NCI-H2107 treated with DMSO at 0.1 percent for 48 hours (cell line): ENCODE results near the gene NAGLU.
A peak's percentile ranks its signal among the peaks of the same experiment; 100 is the strongest.

Experiments
- DNase-seq: peaks from one replicate; lab custom pipeline; 2025; ENCODE audit not compliant: unreplicated experiment; lab: John Stamatoyannopoulos, UW

Gene NAGLU

DNA sequence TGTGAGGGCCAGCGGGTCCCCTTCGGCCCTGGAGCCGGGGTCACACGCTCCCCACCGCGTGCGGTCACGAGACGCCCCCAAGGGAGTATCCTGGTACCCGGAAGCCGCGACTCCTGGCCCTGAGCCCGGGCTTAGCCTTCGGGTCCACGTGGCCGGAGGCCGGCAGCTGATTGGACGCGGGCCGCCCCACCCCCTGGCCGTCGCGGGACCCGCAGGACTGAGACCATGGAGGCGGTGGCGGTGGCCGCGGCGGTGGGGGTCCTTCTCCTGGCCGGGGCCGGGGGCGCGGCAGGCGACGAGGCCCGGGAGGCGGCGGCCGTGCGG, at the start of gene NAGLU:
Gene NAGLU (plus strand): TSS at position 194 of the 324 bp plus-strand sequence. CDS start 32 bp downstream, at position 226.
- DNase-seq, result peak; percentile 75

DNA sequence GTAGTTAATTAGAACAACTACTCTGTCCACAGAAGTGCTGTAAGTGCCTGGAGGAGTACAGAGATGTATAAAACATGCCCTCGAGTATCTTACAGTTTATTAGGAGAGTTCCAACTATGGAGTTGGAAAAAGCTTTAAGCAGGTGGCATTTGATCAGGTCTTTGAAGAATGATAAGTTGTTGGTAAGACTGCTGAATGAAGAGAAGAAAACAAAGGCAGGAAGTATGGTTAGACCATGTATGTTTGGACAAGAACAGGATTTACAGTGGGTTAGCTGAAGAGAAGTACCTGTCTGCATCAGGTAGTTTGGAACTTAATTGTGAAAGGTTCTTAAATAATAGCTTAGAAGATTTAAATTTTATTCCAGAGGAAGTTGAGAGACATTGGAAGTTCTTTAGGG, 48.0 kb upstream of the NAGLU start:
- DNase-seq, result no peak

DNA sequence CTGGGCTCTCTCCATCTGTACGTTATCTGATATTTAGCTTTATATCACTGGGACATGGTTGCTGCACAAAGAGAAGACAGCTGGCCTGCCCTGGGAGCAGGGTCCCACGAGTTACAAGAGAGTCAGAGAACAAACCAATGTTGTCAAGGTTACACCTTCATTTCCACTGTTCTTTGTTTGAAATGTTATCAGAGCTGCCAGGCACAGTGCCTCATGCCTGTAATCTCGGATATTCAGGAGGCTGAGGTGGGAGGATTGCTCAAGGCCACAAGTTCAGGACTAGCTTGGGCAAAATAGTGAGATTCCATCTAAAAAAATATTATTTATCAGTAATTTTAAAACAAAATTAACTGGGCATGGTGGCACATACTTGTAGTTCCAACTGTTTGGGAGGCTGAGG, 42.7 kb upstream of the NAGLU start:
- DNase-seq, result peak; percentile 2

DNA sequence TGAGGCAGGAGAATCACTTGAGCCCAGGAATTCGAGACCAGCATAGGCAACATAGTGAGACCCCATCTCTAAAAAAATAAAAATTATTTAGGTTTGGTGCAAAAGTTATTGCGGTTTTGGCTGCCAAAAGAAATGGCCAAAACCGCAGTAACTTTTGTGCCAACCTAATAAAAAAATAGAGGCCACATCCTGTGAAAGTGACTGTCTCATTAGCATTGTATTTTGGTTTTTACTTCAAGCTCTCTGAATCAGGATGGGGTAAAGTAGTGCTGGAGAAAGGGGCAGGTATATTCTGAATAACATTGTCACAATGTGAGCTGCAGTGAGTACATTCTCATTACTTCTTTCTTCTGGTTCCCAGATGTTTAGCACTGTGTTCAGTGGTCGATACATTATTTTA, 41.4 kb upstream of the NAGLU start:
- DNase-seq, result no peak

DNA sequence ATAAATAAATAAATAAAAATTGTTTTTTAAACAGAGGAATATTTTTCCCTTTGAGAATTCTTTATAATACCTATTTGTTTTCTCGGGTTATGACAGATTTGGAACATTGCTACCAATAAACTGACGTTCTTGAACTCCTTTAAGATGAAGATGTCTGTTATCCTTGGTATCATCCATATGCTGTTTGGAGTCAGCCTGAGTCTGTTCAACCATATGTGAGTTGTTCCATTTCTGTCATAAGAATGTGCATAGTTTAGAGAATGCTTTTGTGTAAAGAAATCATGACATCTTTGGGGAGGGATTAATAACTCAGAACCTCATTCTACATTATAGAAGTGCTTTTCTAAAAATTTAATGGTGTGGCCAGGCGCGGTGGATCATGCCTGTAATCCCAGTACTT, 37.2 kb upstream of the NAGLU start:
- no peak for DNase-seq

DNA sequence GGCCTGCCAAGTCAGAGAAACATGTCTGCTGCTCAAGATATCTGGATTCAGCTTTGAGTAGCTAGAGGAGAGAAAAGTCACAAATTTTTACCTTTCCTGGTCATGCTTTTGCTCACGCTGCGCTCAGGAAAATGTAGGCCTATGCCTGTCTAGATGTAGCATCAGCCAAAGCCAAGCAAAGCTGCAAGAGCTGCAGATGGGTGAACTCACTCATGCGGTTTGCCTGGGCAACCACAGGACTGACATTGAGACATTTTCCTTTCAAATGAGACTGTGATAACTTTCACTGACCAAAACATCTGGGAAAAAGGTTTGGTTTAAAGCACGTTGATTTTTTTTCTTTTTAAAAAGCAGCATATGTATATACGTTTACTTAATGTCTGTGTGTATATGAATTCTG, 34.0 kb upstream of the NAGLU start:
- DNase-seq, result no peak

DNA sequence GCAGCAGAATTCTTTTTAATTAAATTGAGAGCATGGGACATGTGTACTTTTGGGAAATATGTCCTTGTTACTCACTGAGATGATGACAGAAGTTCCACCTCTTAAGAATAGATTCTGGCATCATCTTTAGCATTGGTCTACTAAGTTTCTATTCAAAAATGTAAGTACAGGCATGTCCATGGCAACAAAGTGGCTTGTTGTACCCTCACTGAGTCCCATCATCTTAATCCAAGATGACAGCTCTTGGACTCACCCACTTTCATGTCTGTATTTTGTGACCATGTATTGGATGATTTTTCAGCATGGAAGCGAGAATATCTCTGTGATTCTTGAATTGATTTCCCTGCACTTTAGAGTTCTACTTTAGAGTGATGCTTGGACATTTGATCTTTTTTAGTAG, 33.1 kb upstream of the NAGLU start:
- DNase-seq, result no peak

DNA sequence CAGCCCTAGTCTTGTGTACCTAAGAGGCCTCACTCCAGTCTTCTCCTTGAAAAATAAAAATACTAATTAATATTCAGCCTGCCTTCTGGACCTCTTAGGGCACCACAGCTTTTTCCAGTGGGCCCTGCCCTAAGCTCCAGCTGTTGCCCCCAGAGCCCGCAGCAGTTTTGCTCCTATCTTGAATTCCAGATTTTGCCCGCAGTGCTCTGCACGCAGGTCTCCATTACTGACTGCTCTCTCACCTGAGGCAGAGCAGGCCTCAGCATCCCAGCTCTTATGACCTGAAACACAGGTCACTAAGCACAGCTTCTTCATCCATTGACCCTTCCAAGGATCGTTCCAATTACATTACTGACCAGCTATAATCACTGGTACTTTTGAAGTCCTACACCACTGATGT, 28.4 kb upstream of the NAGLU start:
- DNase-seq, result no peak

DNA sequence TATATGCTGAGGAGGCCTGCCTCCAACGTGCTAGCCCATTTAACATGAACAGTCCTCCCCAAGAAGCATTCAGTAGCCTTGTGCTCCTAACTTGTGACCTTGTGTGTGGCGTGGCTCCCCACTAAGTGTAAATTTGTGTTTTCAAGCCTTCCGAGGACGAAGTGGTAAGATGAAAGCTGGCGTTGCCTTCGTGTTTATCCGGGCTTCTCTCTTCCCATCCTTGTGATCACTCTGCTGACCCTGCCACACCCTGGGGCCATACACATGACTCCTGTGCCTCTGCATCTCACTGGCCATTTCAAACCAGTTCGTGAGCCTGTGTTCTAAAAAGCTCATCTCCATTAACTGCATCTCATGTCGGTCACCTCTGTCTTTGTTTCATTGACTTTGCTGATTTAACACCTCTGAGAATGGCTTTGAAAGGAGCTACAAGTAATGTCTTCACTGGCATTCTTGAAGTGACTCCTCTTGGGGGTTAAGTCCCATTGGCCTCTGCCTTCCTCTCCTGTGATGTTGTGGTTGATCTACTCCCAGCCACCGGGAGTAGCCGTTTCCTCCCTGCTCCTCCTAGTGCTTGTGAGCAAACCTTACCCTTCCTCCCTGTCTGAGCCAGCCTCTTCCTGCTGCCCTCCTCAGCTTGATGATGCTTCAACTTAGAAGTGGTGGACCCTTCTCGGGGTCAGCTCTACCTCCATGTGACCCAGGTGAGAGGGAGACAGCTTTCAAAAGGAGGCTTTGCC, 27.4 kb upstream of the NAGLU start:
- DNase-seq, result no peak

DNA sequence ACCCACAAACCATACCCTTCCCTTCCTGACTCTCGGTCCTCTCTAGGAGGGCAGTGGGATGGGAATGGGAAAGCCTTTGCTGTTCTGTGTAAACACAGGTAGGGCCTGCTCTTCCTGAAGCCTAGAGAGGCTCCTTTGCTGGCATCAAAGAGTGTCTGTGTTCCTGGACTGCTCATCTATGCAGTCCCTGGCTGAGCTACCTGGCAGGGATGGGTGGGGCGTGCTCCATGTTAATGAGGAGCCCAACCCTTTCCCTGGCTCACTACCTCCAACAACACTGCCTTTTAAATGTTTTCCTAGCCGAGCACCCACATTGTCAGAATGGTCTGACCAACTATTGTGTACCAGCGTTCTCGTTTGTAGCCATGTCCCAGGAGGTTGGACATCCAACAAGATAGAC, 26.6 kb upstream of the NAGLU start:
- DNase-seq, result no peak

DNA sequence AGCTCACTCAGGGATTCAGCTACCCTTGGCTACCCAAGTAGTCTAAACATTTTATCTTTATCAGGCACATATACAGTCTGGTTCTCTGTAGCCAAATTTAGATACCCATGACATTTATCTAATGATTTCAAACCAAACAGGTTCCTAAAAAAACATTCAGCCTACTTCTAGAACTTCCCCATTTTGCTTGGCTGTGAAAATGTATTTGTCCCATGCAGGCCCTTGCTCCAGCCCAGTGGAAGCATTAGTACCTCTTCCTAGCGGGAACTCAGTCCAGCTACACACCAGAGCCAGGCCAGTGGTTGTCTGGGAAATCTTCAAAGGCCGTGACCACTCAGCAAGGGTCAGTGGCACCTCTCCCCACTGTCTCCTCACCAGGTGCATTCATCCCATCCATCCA, 26.2 kb upstream of the NAGLU start:
- no peak for DNase-seq

DNA sequence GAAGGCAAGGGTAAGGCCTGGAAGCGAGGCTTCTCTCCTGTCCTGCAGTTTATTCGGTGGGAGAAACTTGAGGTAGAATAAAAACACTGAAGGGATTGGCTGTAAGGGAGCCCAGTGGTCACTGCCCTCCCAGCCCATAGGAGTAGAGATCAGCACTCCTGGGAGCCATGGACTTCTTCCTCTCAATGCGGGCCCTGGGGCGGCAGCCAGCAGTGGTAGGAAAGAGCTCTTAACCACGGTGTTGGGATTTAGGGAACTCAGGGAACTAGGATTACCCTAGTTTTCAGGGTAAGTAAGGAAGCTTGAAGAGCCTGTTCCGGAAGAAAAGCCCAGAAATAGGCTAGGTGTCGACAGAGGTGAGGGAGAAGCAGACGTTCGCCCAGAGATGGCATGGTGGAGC, 23.8 kb upstream of the NAGLU start:
- DNase-seq, result no peak

DNA sequence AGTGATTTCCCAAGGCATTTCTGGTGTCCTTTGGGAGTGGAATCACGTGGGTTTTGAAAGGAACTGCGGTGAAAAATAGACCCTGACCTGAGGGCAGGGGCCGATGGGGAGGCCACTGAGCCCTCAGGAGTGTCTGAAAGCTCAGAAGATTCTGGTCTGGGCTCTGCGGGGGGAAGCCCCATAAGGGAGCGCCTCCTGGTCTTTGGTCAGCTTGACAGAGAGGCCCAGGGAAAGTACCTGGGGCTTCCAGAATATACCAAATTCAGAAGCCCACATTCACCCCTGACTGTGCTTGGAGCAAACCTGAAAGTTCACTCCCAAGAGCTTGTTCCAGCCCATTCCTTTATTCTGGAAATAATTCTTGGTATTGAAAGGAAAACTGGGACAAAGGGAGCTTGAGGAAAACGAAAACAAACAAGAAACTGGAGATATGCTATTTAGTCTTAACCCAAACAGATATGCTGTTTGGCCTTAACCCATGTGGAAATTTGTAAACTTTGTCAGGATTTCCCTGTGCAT, 23.2 kb upstream of the NAGLU start:
- no peak for DNase-seq

DNA sequence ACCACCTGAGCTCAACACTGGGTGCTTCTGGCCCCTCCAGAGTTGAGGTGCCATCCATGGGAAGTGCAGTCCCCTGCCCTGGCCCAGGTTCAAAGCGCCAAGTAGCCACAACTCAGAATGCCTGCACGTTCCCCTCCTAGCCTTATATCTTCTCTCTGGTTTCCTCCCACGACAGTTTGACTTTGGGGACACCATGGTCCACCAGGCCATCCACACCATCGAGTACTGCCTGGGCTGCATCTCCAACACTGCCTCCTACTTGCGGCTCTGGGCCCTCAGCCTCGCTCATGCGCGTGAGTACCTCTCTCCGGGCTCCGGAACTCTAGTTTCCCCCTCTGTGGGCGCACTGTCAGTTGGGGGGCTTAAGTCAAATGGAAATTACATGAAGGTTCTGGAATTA, 22.4 kb upstream of the NAGLU start:
- DNase-seq, result no peak

DNA sequence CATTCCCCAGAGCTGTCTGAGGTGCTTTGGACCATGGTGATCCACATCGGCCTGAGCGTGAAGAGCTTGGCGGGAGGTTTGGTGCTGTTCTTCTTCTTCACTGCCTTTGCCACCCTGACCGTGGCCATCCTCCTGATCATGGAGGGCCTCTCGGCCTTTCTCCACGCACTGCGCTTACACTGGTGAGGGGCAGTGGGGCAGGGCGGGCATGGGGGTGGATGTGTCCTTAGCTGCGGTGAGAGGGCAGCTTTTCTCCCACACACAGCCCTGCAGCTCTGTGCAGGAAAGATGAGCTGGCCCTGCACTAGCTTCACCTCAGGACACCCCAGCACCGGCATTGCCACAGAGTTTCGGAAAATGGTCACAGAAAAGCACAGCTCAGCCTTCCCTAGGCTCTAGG, 21.8 kb upstream of the NAGLU start:
- DNase-seq, result no peak

DNA sequence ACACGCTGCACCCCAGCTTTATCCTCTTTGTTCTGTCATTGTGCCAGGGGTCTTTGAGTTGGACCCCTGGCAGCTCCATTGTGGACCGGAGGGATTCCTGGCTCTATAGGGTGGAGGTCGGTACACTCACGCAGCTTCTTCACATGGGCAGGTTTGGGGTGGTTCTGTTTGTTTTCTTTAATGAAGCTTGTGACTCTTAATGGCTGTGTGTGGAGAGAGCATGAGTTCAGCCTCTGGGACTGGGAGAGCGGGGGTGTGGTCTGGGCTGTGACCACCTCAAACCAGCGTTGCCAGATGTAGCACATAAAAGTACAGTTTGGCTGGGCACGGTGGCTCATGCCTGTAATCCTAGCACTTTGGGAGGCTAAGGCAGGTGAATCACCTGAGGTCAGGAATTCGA, 21.2 kb upstream of the NAGLU start:
- no peak for DNase-seq

DNA sequence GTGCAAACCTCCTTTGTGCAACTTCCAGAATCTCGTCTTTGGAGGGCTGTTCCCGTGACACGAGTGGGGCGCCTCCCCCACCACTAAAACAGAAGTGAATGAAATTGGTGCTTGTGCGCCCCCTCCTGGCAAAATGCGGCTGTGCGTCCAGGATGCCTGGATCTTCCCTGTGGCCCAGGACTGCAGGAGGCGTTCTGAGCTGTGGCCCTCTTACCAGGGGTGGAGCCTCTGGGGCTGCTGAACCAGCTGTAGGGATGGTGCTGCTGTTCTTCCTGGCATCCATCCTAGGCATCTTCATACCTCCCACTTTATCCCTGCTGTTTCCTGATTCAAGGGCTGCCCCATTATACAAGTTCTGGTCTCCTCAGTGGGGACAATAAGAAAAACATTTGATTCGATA, 18.5 kb upstream of the NAGLU start:
- DNase-seq, result peak; percentile 3

DNA sequence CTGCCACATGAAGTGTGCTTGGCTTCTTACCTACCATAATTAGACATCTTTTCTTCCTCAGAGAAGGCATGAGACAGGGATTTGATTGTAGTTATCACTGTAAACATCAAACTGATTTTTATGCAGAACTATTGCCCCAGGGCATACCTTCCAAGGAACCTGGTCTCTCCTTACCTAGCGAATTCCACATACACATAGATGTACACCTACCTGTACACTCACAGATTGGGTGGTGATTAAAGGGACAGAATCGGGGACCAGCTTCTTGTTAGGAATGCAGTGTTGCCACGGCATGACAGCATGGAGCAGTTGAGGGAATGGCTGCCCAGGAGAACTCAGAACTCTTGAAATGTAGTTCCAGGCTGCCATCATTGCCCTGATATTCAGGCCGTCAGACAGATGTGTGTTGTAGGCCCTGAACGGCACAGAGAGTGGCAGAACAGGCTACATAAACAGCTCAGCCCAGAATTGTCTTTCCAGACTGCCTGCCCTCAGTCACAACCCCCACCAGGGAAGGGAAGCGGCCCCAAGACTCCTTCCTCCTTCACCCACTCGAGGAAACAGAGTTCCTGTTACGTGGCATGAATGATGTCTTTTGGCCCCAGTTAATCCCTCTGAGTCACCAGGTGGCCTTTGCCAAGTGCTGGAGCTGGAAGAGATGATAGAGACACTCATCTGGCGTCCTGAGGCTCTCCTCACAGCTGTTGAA, 17.8 kb upstream of the NAGLU start:
- DNase-seq, result no peak

DNA sequence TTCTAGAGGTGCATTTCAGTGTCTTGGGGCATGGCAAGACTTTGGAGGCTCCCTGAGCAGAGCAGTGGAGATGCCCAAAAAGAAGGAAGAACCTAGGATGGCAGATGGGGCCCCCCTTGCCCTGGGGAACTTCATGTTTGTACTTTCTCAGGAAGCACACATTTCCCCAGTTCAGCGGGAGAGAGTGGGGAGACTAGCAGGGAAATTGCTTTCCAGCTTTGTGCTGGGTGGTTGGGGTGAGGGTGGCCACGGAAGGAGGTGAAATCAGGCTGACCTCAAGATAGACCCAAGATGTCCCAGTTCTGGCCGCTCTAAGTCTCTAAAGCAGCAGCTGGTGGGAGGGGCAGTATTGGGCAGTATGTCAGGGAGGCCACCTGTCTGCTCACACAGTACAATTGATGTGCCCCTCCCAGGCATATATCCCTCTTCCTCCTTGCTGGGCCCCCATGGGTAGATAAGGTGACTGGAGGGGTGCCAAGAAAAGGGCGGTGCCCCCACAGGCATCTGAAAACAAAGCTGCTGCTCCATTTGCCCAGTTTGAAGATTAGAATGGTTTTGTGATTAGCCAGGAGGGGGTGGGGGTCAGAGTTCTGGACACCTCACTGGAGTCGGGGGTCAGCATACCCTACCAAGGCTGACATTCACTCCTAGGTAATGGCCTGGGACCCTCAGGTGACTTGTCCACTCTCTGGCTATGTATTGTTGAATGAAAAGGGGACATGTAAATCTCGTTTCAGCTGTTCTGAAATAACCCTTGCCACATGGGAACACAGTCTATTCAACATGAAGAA, 17.1 kb upstream of the NAGLU start:
- no peak for DNase-seq

DNA sequence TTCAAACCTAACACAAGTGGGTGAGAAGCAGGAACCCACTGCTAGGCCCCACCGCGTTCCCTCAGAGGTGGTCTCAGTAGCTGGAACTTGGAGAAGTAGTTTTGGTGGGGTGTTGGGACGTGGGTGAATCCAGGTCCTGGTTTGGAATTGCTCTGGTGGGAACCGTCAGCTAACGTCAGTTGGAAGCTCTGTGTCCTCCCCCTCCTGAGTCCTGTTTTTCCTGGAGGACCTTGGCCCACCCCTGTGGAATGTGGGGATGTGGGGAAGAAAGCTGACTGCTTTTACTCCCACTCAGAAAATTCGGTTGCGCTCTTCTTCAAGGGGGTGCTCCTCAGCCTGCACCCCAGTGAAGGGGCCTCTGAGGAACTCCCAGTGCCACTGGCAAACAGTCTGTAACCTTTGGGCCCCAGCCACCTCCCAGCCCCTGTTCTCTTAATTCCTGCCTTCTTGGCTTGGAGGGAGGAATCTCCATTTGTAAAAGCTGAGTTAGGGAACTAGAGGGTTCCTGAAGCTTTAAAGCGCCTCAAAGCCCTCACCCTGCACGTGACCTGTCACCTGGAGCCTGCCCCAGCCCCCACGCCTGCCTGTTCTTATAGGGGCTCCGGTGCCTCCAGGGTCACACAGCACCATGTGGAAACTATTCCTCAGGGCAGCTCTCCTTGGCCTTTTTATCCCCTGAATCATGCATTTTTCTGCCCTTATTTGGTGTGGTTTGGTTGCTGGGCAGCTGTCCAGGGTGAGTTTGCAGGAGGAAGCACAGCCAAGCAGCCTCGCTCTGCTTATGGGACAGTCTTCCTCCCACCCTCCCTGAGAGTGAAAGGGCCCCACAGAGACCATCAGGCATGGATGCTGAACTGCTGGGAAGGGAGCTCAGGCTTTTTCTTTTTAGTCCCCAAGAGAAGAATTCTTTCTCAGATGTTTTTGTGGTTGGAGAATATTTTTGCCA, 16.2 kb upstream of the NAGLU start:
- DNase-seq, result no peak

DNA sequence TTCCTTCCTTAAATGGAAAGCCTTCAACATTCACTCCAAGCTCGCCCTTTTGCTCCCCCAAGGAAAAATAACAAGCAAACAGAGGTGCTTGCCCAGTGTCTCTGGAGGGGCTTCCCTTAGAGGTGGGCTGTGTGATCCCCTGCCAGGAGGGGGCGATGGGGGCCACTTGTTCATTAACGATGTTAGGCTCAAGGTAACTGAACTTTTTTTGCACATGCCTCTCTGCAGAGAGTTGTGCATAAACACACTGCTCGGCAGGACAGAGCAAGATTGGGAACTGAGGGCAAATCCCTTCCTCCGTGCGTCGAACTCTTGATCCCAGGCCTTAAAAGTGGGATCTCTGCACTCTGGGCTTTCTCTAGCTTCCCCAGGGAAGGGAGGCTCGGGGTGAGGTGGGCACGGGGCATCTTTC, 15.5 kb upstream of the NAGLU start:
- DNase-seq, result no peak
